GM20000 (cell line): Measurements from ENCODE around the gene MUC5B.
A peak's percentile ranks its signal among the peaks of the same experiment; 100 is the strongest.

Source experiments
- DNase-seq: peaks from one replicate; pipeline ENCODE4 v3.0.0; 2012; ENCODE audit warnings: low spot score
- TF ChIP-seq, protein P1 (sequence below): IDR thresholded peaks from 2 replicates; pipeline ENCODE4 v1.5.1; 2012; ENCODE audit warnings: mild to moderate bottlenecking, control low read depth; ENCODE audit errors: extremely low read depth, missing control alignments

MUC5B gene

GRCh38 chr11:1199241-1199750, 23.6 kb upstream of the MUC5B start:
- TF ChIP-seq, protein P1, sequence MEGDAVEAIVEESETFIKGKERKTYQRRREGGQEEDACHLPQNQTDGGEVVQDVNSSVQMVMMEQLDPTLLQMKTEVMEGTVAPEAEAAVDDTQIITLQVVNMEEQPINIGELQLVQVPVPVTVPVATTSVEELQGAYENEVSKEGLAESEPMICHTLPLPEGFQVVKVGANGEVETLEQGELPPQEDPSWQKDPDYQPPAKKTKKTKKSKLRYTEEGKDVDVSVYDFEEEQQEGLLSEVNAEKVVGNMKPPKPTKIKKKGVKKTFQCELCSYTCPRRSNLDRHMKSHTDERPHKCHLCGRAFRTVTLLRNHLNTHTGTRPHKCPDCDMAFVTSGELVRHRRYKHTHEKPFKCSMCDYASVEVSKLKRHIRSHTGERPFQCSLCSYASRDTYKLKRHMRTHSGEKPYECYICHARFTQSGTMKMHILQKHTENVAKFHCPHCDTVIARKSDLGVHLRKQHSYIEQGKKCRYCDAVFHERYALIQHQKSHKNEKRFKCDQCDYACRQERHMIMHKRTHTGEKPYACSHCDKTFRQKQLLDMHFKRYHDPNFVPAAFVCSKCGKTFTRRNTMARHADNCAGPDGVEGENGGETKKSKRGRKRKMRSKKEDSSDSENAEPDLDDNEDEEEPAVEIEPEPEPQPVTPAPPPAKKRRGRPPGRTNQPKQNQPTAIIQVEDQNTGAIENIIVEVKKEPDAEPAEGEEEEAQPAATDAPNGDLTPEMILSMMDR = no peak
- DNase-seq = peak; percentile 12

DNA sequence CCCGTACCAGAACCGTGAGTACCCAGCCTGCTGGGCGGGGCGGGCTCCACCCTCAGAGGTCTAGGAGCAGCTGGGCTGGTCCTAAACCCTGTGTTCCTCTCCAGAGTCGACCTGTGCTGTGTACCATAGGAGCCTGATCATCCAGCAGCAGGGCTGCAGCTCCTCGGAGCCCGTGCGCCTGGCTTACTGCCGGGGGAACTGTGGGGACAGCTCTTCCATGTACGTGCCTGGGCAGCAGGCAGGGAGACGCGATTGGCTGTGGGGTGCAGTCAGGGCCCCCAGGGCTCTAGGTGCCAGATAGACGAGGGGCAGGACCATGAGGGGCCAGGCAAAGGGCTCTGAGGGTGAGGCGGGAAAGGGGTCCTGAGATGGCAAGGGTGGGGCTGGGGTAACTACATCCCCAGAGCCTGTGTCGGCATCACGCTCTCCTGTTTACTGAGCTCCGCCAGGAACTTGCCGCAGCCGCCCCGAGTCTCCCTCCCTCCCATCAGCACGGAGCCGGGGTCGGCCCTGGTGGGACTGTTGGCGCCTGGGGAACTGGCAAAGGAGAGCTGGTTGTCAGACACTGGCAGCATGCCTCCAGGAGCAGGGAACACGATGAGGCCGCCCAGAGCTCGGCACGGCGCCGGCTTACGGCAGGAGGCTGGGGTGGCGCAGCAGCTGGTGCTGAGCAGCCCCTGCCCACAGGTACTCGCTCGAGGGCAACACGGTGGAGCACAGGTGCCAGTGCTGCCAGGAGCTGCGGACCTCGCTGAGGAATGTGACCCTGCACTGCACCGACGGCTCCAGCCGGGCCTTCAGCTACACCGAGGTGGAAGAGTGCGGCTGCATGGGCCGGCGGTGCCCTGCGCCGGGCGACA, 22.9 kb upstream of the MUC5B start:
- TF ChIP-seq, protein P1 = no peak
- DNase-seq = peak; percentile 16

- TF ChIP-seq, protein P1 = no peak
- peak; percentile 14 for DNase-seq
Observed at GRCh38 chr11:1200611-1201191, 22.2 kb upstream of the MUC5B start.

- TF ChIP-seq, protein P1 = no peak
- no peak for DNase-seq
Observed at GRCh38 chr11:1201395-1202153, 21.3 kb upstream of the MUC5B start.

DNA sequence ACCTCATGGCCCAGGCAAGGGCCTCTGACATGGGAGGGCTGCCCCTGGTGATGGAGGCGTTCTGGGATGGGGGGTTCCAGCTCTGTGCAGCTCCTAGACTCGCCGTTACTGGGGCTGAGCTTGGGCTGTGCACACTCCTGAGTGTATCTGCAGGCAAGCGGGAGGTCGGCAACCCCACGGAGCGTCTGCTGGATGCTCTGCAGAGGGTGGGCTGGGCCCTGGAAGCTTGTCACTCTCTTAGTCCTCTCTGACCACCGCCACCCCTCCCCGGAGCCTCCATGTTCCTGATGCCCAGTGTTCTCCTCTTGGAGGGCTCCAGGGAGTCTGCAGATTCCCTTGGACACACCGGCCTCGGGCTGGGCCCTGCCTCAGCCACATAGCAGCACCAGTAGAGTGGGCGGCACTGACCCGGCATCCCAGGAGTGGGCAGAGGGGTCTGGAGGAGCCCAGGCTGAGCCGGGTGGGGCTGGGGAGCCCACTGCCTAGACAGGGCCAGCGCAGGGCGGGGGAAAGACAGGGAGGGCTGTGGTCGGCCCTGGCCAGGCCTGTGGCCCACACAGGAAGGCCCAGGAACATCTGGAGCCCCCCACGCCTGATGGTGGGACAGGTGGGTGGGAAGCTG, 20.6 kb upstream of the MUC5B start:
- DNase-seq = peak; percentile 63

DNA sequence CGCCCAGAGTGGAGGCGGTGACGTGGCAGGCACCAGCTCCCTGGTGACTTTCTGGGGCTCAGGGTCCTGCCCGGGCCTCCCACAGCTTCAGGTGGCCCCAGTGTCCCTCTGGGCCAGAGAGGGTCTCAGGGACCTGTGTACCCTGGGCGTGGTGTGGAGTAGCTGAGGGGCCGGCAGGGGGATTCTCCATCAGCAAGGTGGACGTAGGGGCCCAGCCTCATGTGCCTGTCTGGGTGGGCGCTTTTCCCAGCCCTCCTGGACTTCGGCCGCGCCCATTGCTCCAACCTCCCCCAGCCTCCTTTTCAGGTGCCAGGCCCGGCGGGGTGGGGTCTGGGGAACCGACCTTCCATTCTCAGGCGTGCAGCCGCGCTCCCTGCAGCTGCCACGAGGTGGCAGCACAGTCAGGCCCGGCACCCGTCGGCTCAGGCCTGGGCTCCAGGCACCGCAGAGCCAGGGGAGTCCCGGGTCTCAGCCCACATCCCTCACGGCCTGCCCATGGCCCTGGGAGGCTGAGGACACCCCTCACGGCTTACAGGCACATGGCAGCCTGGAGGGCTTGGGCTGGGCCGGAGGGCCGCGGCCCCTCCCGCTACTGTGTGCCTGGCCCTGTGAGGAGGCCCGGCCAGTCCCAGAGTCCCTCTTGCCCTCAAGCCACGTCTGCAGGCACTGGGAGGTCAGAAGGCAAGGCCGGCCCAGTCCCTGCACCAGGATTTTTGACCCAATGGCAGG, 19.9 kb upstream of the MUC5B start:
- DNase-seq = peak; percentile 94
- TF ChIP-seq, protein P1 = peak; percentile 98

More for the DNA sequence above, 20.6 kb upstream of the MUC5B start:
- TF ChIP-seq, protein P1 = no peak
